Neuronal stem cell (in vitro differentiated cells): ENCODE data around the gene NFIX.

ENCODE experiments used
- DNase-seq: peaks from one replicate; pipeline ENCODE4 v3.0.0-alpha.2; 2013; ENCODE audit warnings: low spot score
- H2AFZ ChIP-seq: one replicate; pipeline ENCODE4 v1.6.1; 2013; ENCODE audit warnings: mild to moderate bottlenecking, low read length, inconsistent platforms
- H2AK5ac ChIP-seq: 2 replicates; pipeline ENCODE4 v1.6.1; 2013; ENCODE audit warnings: low read depth, mild to moderate bottlenecking, inconsistent platforms, low read length, moderate library complexity, mixed read lengths
- H2BK120ac ChIP-seq: 2 replicates; pipeline ENCODE4 v1.6.1; 2013; ENCODE audit warnings: low read depth, mild to moderate bottlenecking, inconsistent platforms, low read length, moderate library complexity, mixed read lengths
- H2BK12ac ChIP-seq: one replicate; pipeline ENCODE4 v1.6.1; 2013; ENCODE audit warnings: low read length, inconsistent platforms
- H2BK15ac ChIP-seq: 2 replicates; pipeline ENCODE4 v1.6.1; 2013; ENCODE audit warnings: mild to moderate bottlenecking, low read length, inconsistent platforms, mixed read lengths
- H2BK5ac ChIP-seq: one replicate; pipeline ENCODE4 v1.6.1; 2013; ENCODE audit warnings: inconsistent platforms, mild to moderate bottlenecking, low read length, moderate library complexity
- H3K14ac ChIP-seq: one replicate; pipeline ENCODE4 v1.6.1; 2013; ENCODE audit warnings: low read length, inconsistent platforms
- H3K18ac ChIP-seq: 2 replicates; pipeline ENCODE4 v1.6.1; 2013; ENCODE audit warnings: low read length, inconsistent platforms
- H3K23ac ChIP-seq: 2 replicates; pipeline ENCODE4 v1.6.1; 2013; ENCODE audit warnings: low read depth, mild to moderate bottlenecking, mixed read lengths, low read length, inconsistent platforms; ENCODE audit not compliant: poor library complexity
- H3K27ac ChIP-seq: replicated peaks from 3 replicates; pipeline ENCODE4 v1.5.1; 2013; ENCODE audit warnings: low read length, inconsistent platforms
- H3K27me3 ChIP-seq, 3 experiments: 2 replicates each; pipeline ENCODE4 v1.6.1; 2013; ENCODE audit warnings: low read length in 3 of 3, mild to moderate bottlenecking in 2 of 3, inconsistent platforms in 1 of 3, low read depth in 1 of 3, mixed read lengths in 1 of 3, moderate library complexity in 1 of 3; ENCODE audit not compliant: control insufficient read depth in 3 of 3, insufficient read depth in 3 of 3
- H3K36me3 ChIP-seq, 2 donors: replicated peaks in 1 of 2; 2 replicates each; pipeline ENCODE4 v1.6.1; 2013; ENCODE audit warnings: low read length in 2 of 2; ENCODE audit not compliant: control insufficient read depth in 2 of 2, insufficient read depth in 2 of 2
- H3K4ac ChIP-seq: 2 replicates; pipeline ENCODE4 v1.6.1; 2013; ENCODE audit warnings: inconsistent platforms, mild to moderate bottlenecking, low read length, moderate library complexity
- H3K4me1 ChIP-seq, 2 donors: 1 replicate in 1 of 2; 2 replicates in 1 of 2; pipeline ENCODE4 v1.6.1; 2013; ENCODE audit warnings: low read length in 2 of 2, low read depth in 1 of 2; ENCODE audit not compliant: control insufficient read depth in 2 of 2, insufficient read depth in 1 of 2
- H3K4me2 ChIP-seq: one replicate; pipeline ENCODE4 v1.6.1; 2013; ENCODE audit warnings: mild to moderate bottlenecking, low read length, inconsistent platforms; ENCODE audit not compliant: insufficient read depth, poor library complexity, severe bottlenecking
- H3K4me3 ChIP-seq, 2 donors: 2 replicates each; pipeline ENCODE4 v1.5.1; 2013; ENCODE audit warnings: low read length in 2 of 2, mild to moderate bottlenecking in 2 of 2, inconsistent platforms in 1 of 2, moderate library complexity in 1 of 2
- H3K79me1 ChIP-seq: one replicate; pipeline ENCODE4 v1.6.1; 2013; ENCODE audit warnings: low read depth, mild to moderate bottlenecking, inconsistent platforms, low read length, moderate library complexity
- H3K9ac ChIP-seq: one replicate; pipeline ENCODE4 v1.6.1; 2013; ENCODE audit warnings: mild to moderate bottlenecking, low read depth, low read length, inconsistent platforms; ENCODE audit not compliant: poor library complexity
- H3K9me3 ChIP-seq, 2 donors: replicated peaks in 1 of 2; 2 replicates each; pipeline versions ENCODE3 to v1.6.1; 2013; ENCODE audit warnings: low read length in 2 of 2, mild to moderate bottlenecking in 2 of 2, inconsistent platforms in 1 of 2, low read depth in 1 of 2, mixed read lengths in 1 of 2, moderate library complexity in 1 of 2; ENCODE audit not compliant: control insufficient read depth in 2 of 2, insufficient read depth in 1 of 2
- H4K8ac ChIP-seq: one replicate; pipeline ENCODE4 v1.6.1; 2013; ENCODE audit warnings: low read depth, mild to moderate bottlenecking, inconsistent platforms, low read length, moderate library complexity
- H4K91ac ChIP-seq: one replicate; pipeline ENCODE4 v1.6.1; 2013; ENCODE audit warnings: low read length, low read depth, mild to moderate bottlenecking, inconsistent platforms; ENCODE audit not compliant: poor library complexity
- WGBS, 2 donors: extraction: QIAGEN DNeasy Blood & Tissue Kit; methylation state at CpG; one replicate each; pipeline ENCODE4 v1.1.7; 2013; ENCODE audit warnings: missing lambda C conversion rate in 2 of 2, mixed read lengths in 1 of 2; ENCODE audit not compliant: insufficient read length in 2 of 2, insufficient replicate concordance in 1 of 2; ENCODE audit errors: extremely low coverage in 2 of 2; 5-methylcytosine and 5-hydroxymethylcytosine counted together

NFIX gene

DNA sequence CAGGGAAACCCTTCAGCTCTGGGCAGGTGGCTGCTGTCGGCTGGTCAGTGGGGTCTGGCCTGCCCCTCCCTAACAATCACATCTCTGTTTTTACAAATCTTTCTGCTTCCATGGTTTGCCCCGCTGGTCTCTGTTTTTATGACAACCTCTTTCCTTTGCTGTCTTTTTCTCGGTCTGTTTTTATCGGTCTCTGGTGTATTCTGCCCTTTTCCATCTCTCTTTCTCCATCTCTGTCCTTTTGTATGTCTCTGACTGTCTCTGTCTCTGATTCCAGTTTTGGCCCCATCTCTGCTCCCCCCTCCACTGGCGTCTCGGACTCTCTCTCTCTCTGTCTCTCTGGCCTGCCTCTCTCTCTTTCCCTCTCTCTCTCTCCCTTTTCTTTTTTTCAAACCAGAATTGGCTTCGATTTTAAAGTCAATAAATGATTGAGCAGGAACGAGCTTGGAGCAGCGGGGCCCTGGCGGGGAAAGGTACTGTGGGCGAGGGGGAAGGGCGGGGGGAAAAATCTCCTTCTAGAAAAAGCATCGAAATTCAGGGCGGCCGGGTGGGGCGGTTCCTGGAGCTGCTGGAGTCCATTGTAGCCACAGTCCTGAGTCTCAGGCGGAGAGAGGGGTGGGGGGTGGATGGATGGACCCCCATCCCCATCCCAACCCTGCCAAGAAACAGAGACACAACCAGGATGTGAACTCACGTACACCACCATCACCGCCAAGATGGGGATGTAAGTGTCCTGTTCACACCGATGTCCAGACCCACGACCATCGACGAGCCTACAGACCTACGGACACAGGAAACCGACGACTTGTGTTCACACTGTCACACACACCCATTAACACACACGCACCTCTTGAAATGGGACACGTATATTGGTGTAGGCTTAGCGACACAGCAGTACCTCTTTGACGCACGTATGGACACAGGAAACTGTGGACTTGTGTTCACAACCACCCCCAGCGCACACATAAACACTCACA is 3.0 kb downstream of the NFIX start:
- Histone ChIP-seq H3K14ac (peak overlapping the region; percentile 85), H3K18ac (no peak overlapping the region), H2BK15ac (no peak overlapping the region), H3K4ac (no peak overlapping the region), H3K4me3 (no peak overlapping the region), H2BK5ac (no peak overlapping the region), H4K91ac (no peak overlapping the region), H3K4me2 (no peak overlapping the region), H3K27ac (no peak overlapping the region), H3K9ac (no peak overlapping the region), H3K9me3 (peaks cover 0 to 5% of the 10 kb centered on the region in 2 donors), H3K79me1 (peaks cover 3% of the 10 kb centered on the region), H2AK5ac (no peak overlapping the region), H2AFZ (no peak overlapping the region), H3K4me1 (peaks cover 4 to 6% of the 10 kb centered on the region in 2 donors), H2BK120ac (no peak overlapping the region), H3K36me3 (no peaks in the 10 kb centered on the region), H3K23ac (peak overlapping the region; percentile 95), H2BK12ac (no peak overlapping the region), H4K8ac (no peak overlapping the region), H3K27me3 (peaks cover 30 to 93% (median 78%) of the 10 kb centered on the region in 3 experiments)
- no CpG with 5 or more reads among the region's 32 CpGs for WGBS, 2 donors
- no peak for DNase-seq

DNA sequence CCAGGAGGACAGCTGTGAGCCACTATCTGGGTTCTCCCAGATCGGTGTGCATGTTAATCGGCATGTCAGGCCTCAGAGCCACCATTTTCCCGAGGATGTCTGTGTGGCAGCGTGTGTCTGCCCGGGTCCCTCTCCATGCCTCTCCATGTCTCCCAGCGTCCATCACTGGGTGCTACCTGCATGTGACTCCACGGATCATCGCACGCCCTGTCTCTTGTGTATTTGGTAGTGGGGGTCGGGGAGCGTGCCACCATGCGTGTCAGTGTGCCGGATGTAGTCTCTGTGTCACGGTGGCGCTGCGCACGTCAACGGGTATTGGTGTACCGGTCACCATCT is 5.9 kb downstream of the NFIX start:
- H4K8ac ChIP-seq: no peak overlapping the region
- peaks cover 6% of the 10 kb centered on the region for H3K79me1 ChIP-seq
- H3K9me3 ChIP-seq: peaks cover 0 to 4% of the 10 kb centered on the region in 2 donors
- H3K27ac ChIP-seq: no peak overlapping the region
- WGBS, 2 donors: no CpG with 5 or more reads among the region's 19 CpGs
- H2BK12ac ChIP-seq: no peak overlapping the region
- no peak overlapping the region for H3K14ac ChIP-seq
- no peak overlapping the region for H3K4me3 ChIP-seq
- H3K4ac ChIP-seq: no peak overlapping the region
- no peak overlapping the region for H3K9ac ChIP-seq
- H2AFZ ChIP-seq: no peak overlapping the region
- no peak overlapping the region for H2BK120ac ChIP-seq
- no peak overlapping the region for H4K91ac ChIP-seq
- H3K36me3 ChIP-seq: no peaks in the 10 kb centered on the region
- H3K23ac ChIP-seq: peak overlapping the region; percentile 38
- no peak for DNase-seq
- no peak overlapping the region for H2BK15ac ChIP-seq
- no peak overlapping the region for H3K4me2 ChIP-seq
- no peak overlapping the region for H3K18ac ChIP-seq
- peaks cover 0 to under 1% of the 10 kb centered on the region in 2 donors for H3K4me1 ChIP-seq
- H3K27me3 ChIP-seq: peaks cover 19 to 98% (median 73%) of the 10 kb centered on the region in 3 experiments
- H2BK5ac ChIP-seq: no peak overlapping the region
- no peak overlapping the region for H2AK5ac ChIP-seq

- H2BK120ac ChIP-seq: no peak overlapping the region
- no peaks in the 10 kb centered on the region for H3K4me1 ChIP-seq
- no peaks in the 10 kb centered on the region for H3K36me3 ChIP-seq
- no peak overlapping the region for H2BK5ac ChIP-seq
- peak overlapping the region; percentile 56 for H2AK5ac ChIP-seq
- DNase-seq: no peak
- H3K4me2 ChIP-seq: no peak overlapping the region
- no peak overlapping the region for H2BK15ac ChIP-seq
- no CpG with 5 or more reads among the region's 41 CpGs for WGBS, 2 donors
- no peak overlapping the region for H4K8ac ChIP-seq
- peaks cover 6% of the 10 kb centered on the region for H3K79me1 ChIP-seq
- H3K9me3 ChIP-seq: peaks cover 0 to 4% of the 10 kb centered on the region in 2 donors
- no peak overlapping the region for H3K4ac ChIP-seq
- peak overlapping the region; percentile 56 for H3K14ac ChIP-seq
- H3K4me3 ChIP-seq: no peak overlapping the region
- no peak overlapping the region for H2AFZ ChIP-seq
- H3K23ac ChIP-seq: peak overlapping the region; percentile 38
- H3K18ac ChIP-seq: peak overlapping the region; percentile 28
- H2BK12ac ChIP-seq: peak overlapping the region; percentile 84
- H3K9ac ChIP-seq: peak overlapping the region; percentile 44
- H4K91ac ChIP-seq: no peak overlapping the region
- no peak overlapping the region for H3K27ac ChIP-seq
- H3K27me3 ChIP-seq: peaks cover 14 to 98% (median 72%) of the 10 kb centered on the region in 3 experiments
These were observed 6.4 kb downstream of the NFIX start for GRCh38 chr19:13001502-13002165.
